D721Med (cell line): Measurements from ENCODE around the gene CX3CR1.

Experiments
- DNase-seq: peaks from one replicate; pipeline ENCODE4 v3.0.0; 2011; ENCODE audit warnings: low spot score; ENCODE audit not compliant: insufficient read length
- FAIRE-seq: peaks from 2 replicates; lab custom pipeline; 2011; peaks lifted over from hg19 to GRCh38; lab: Jason Lieb, UNC
- TF ChIP-seq, protein P1 (sequence below): IDR thresholded peaks from 2 replicates; pipeline ENCODE4 v1.5.1; 2012; ENCODE audit warnings: mild to moderate bottlenecking, control low read depth; ENCODE audit not compliant: insufficient read depth; ENCODE audit errors: missing control alignments

Gene CX3CR1

GRCh38 chr3:39213613-39214012, 66.2 kb downstream of the CX3CR1 start:
- no peak for FAIRE-seq
- TF ChIP-seq, protein P1, sequence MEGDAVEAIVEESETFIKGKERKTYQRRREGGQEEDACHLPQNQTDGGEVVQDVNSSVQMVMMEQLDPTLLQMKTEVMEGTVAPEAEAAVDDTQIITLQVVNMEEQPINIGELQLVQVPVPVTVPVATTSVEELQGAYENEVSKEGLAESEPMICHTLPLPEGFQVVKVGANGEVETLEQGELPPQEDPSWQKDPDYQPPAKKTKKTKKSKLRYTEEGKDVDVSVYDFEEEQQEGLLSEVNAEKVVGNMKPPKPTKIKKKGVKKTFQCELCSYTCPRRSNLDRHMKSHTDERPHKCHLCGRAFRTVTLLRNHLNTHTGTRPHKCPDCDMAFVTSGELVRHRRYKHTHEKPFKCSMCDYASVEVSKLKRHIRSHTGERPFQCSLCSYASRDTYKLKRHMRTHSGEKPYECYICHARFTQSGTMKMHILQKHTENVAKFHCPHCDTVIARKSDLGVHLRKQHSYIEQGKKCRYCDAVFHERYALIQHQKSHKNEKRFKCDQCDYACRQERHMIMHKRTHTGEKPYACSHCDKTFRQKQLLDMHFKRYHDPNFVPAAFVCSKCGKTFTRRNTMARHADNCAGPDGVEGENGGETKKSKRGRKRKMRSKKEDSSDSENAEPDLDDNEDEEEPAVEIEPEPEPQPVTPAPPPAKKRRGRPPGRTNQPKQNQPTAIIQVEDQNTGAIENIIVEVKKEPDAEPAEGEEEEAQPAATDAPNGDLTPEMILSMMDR = no peak
- no peak for DNase-seq
